DOHH2 (cell line): ENCODE results near the gene LDAH.
A peak's percentile ranks its signal among the peaks of the same experiment; 100 is the strongest.

Source experiments
- H3F3A ChIP-seq: fragments of 200-600 bp; sonication (generic), shearing (Covaris generic); 2 replicates; pipeline ENCODE4 v1.6.0; 2016; ENCODE audit warnings: antibody characterized with exemption, mild to moderate bottlenecking; ENCODE audit not compliant: control insufficient read depth, insufficient read depth
- H3K27ac ChIP-seq: fragments of 200-600 bp; sonication (generic); 2 replicates; pipeline ENCODE4 v1.5.1; 2014; ENCODE audit warnings: low read depth, mild to moderate bottlenecking, low read length, moderate library complexity
- H3K27me3 ChIP-seq: fragments of 200-600 bp; sonication (generic); 2 replicates; pipeline ENCODE4 v1.6.1; 2014; ENCODE audit warnings: mild to moderate bottlenecking, low read length, mixed read lengths; ENCODE audit not compliant: control insufficient read depth
- H3K36me3 ChIP-seq: fragments of 200-600 bp; sonication (generic); 2 replicates; pipeline ENCODE4 v1.6.1; 2014; ENCODE audit warnings: mild to moderate bottlenecking, low read length, moderate library complexity, mixed read lengths; ENCODE audit not compliant: control insufficient read depth
- H3K4me1 ChIP-seq: fragments of 200-600 bp; sonication (generic); 2 replicates; pipeline ENCODE4 v1.6.1; 2014; ENCODE audit warnings: mild to moderate bottlenecking, low read length, mixed read lengths; ENCODE audit not compliant: control insufficient read depth
- H3K4me2 ChIP-seq: fragments of 200-600 bp; sonication (generic); 2 replicates; pipeline ENCODE4 v1.6.0; 2014; ENCODE audit warnings: mild to moderate bottlenecking, low read length, moderate library complexity
- H3K4me3 ChIP-seq: fragments of 200-600 bp; sonication (generic); 2 replicates; pipeline ENCODE4 v1.5.1; 2014; ENCODE audit warnings: mild to moderate bottlenecking, low read length, mixed read lengths
- H3K79me2 ChIP-seq: fragments of 200-600 bp; sonication (generic); 2 replicates; pipeline ENCODE4 v1.6.1; 2014; ENCODE audit warnings: mild to moderate bottlenecking, low read length, mixed read lengths; ENCODE audit not compliant: control insufficient read depth
- H3K9me2 ChIP-seq: fragments of 200-600 bp; sonication (generic); replicated peaks from 2 replicates; pipeline ENCODE4 v1.6.1; 2014; ENCODE audit warnings: mild to moderate bottlenecking, low read length, mixed read lengths; ENCODE audit not compliant: control insufficient read depth
- H3K9me3 ChIP-seq: fragments of 200-600 bp; sonication (generic); 2 replicates; pipeline ENCODE4 v1.6.1; 2014; ENCODE audit warnings: antibody characterized with exemption, low read length, mixed read lengths; ENCODE audit not compliant: control insufficient read depth, insufficient read depth
- H4K20me1 ChIP-seq: fragments of 200-600 bp; sonication (generic); 2 replicates; pipeline ENCODE4 v1.6.0; 2014; ENCODE audit warnings: low read depth, mild to moderate bottlenecking, antibody characterized with exemption, low read length, moderate library complexity; ENCODE audit not compliant: control insufficient read depth, insufficient read depth
- EZH2phosphoT487 ChIP-seq: fragments of 200-600 bp; sonication (generic); IDR thresholded peaks from 2 replicates; pipeline ENCODE4 v1.6.1; 2017; ENCODE audit warnings: borderline replicate concordance, mild to moderate bottlenecking, antibody characterized with exemption, low read length, moderate library complexity, mixed read lengths
- TF ChIP-seq, protein P1 (sequence below): fragments of 200-600 bp; sonication (generic); IDR thresholded peaks from one replicate; pipeline ENCODE4 v1.5.1; 2014; ENCODE audit warnings: antibody characterized with exemption, mild to moderate bottlenecking, low read depth, low read length; ENCODE audit not compliant: poor library complexity, severe bottlenecking

The LDAH gene

DNA sequence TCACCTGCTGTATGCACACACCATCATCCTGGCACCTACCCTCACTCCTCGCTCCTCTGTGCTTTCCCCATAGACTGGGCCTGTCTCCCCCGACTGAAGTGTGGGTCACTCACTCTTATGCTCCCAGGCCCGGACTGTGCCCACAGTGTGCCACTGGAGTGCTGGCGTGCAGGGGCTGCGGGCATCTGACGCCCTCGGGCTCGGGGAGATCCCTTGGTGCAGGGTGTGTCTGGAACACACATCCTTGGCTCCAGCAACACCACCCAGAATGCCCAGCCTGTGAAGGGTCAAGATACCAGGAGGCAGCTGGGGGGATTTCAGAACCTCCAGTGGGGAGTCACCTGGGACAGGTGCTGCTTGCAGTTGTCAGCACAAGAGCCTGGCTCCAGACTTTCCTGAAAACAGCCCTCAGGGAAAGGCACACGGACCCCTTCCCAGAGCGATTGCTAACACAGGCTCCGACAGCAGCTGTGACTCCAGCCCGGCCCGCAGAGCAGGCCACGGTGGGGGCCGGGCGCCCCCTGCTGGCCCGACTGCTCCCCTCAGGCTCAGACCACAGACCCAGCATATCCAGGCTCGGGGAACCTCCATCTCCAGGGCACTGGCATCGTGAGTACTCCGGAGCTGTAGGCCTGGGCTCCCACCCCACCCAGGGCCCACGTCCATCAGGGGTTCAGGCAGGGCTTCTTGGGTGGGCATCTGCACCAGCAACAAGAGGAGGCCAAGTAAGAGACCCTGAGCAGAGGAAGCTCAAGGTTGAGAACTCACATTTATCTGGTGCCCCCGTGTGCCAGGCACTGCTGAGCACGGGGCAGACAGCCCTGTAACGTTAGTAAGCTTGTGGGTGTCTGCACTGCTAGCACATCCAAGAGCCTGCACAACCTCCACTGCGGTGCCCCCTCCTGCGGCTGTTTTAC is 180.6 kb downstream of the LDAH start:
- no peaks in the 10 kb centered on the region for H3K36me3 ChIP-seq

DNA sequence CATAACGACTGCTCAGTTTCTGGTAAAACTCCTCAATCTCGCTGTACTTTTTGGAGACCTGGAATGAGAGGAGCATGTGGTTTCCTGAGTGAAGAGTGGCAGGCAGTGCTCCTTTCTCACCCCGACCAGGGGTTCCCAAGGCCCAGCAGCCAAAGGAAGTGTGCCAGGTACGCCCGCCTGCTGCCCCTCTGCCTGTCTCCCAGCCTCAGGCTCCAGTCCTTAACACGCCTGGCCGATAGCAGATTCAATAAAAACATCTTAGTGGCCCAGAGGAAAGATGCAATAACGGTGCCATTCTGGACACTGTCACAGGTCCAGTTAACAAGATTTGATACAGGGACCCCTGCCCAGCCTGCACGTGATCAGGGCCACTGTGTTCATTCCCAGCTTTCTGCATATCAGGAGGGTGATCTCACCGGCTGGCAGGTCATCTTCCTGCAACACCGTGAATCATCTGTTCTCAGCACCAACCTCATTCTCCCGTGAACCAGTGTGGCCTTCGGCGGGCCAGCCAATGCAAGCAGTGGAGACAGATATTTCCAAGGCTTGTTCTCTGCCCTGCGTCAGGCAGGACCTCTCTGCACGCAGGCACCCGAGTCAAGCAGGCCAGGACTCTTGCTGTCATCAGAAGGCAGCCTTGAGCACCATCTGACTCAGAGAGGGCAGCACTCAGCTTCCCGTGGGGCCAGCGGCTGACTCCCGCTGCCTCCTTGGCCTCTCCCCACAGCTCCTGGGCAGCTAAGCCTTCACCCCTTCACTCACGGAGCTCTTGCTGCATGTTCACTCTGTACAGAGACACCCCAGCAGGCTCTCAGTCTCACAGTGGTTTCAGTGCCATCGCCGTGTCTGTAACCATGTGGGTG is 181.5 kb downstream of the LDAH start:
- no peaks in the 10 kb centered on the region for H3F3A ChIP-seq
- no peak overlapping the region for H3K4me2 ChIP-seq
- H3K9me3 ChIP-seq = no peaks in the 10 kb centered on the region
- H3K27ac ChIP-seq = no peak overlapping the region
- no peaks in the 10 kb centered on the region for H3K79me2 ChIP-seq
- no peaks in the 10 kb centered on the region for H4K20me1 ChIP-seq
- H3K9me2 ChIP-seq = no peaks in the 10 kb centered on the region
- no peaks in the 10 kb centered on the region for H3K27me3 ChIP-seq
- no peak overlapping the region for H3K4me3 ChIP-seq
- no peak for TF ChIP-seq EZH2phosphoT487
- TF ChIP-seq, protein P1, sequence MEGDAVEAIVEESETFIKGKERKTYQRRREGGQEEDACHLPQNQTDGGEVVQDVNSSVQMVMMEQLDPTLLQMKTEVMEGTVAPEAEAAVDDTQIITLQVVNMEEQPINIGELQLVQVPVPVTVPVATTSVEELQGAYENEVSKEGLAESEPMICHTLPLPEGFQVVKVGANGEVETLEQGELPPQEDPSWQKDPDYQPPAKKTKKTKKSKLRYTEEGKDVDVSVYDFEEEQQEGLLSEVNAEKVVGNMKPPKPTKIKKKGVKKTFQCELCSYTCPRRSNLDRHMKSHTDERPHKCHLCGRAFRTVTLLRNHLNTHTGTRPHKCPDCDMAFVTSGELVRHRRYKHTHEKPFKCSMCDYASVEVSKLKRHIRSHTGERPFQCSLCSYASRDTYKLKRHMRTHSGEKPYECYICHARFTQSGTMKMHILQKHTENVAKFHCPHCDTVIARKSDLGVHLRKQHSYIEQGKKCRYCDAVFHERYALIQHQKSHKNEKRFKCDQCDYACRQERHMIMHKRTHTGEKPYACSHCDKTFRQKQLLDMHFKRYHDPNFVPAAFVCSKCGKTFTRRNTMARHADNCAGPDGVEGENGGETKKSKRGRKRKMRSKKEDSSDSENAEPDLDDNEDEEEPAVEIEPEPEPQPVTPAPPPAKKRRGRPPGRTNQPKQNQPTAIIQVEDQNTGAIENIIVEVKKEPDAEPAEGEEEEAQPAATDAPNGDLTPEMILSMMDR = no peak
- no peaks in the 10 kb centered on the region for H3K4me1 ChIP-seq
- H3K36me3 ChIP-seq = no peaks in the 10 kb centered on the region

More for the DNA sequence above, 180.6 kb downstream of the LDAH start:
- Histone ChIP-seq H3K27ac (no peak overlapping the region), H3K27me3 (no peaks in the 10 kb centered on the region), H3K9me2 (no peaks in the 10 kb centered on the region), H4K20me1 (no peaks in the 10 kb centered on the region), H3F3A (no peaks in the 10 kb centered on the region), H3K79me2 (no peaks in the 10 kb centered on the region), H3K4me2 (no peak overlapping the region), H3K9me3 (no peaks in the 10 kb centered on the region), H3K4me3 (no peak overlapping the region), H3K4me1 (no peaks in the 10 kb centered on the region)
- TF ChIP-seq, protein P1 = peak; percentile 92
- TF ChIP-seq EZH2phosphoT487 = no peak

DNA sequence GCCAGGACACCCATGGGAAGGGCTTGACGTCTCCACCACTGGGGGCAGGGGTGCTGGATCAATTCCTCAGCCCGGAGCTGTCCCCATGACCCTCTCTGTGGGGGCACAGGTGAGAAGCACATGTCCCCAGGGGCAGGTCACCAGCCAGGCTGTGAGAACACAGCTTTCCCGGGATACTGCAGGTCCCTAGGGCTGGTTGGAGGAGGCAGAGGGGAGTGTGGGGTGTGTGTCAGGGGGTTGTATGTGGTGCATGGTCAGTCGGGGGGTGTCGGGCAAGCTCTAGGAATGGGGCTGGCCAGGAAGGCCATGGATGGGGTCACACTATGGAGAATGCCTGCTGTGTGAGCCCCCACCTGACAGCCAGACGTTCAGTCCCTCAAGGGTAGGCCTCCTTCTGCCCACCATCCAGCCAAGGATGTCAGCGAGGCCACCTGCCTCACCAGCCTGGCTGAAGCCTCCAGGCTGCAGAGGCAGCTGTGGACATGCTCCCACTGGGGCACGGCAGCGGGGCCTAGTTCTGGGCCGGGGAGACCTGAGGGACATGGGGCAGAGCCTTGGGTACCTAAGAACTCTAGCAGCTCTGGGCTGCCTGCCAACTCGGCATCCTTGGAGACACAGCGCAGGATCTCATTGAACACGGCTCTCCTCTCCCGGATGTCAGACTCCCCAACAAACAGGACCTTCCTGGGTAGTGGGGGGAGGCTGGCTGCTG is 182.3 kb downstream of the LDAH start:
- Histone ChIP-seq H3K9me3 (no peaks in the 10 kb centered on the region), H3K27me3 (no peaks in the 10 kb centered on the region), H3K79me2 (no peaks in the 10 kb centered on the region), H3K4me2 (no peak overlapping the region), H4K20me1 (no peaks in the 10 kb centered on the region), H3K36me3 (no peaks in the 10 kb centered on the region), H3K4me1 (no peaks in the 10 kb centered on the region), H3K4me3 (no peak overlapping the region), H3F3A (no peaks in the 10 kb centered on the region), H3K9me2 (no peaks in the 10 kb centered on the region), H3K27ac (no peak overlapping the region)
- TF ChIP-seq EZH2phosphoT487 = no peak
- TF ChIP-seq, protein P1 = no peak
